IPS DF 6.9 (cell line): ENCODE results near the gene ITGB1.
A peak's percentile ranks its signal among the peaks of the same experiment; 100 is the strongest.

ENCODE experiments used
- DNase-seq: peaks from one replicate; pipeline ENCODE4 v3.0.0-alpha.2; 2013; ENCODE audit warnings: low read depth, low spot score
- H3K27ac ChIP-seq: one replicate; pipeline ENCODE4 v1.5.1; 2013; ENCODE audit warnings: low read length, control low read depth
- H3K27me3 ChIP-seq: 2 replicates; pipeline ENCODE4 v1.6.1; 2013; ENCODE audit warnings: mild to moderate bottlenecking, low read length; ENCODE audit not compliant: control insufficient read depth, insufficient read depth
- H3K36me3 ChIP-seq: 2 replicates; pipeline ENCODE4 v1.6.1; 2013; ENCODE audit warnings: low read length; ENCODE audit not compliant: control insufficient read depth, insufficient read depth
- H3K4me1 ChIP-seq: 2 replicates; pipeline ENCODE4 v1.6.1; 2013; ENCODE audit warnings: low read length; ENCODE audit not compliant: control insufficient read depth, insufficient read depth
- H3K4me3 ChIP-seq: 2 replicates; pipeline ENCODE4 v1.5.1; 2013; ENCODE audit warnings: mild to moderate bottlenecking, low read length
- H3K9me3 ChIP-seq: 2 replicates; pipeline ENCODE4 v1.6.1; 2013; ENCODE audit warnings: low read length, inconsistent platforms; ENCODE audit not compliant: control insufficient read depth, insufficient read depth
- whole genome bisulfite sequencing: extraction: QIAGEN DNeasy Blood & Tissue Kit; methylation state at CpG from one replicate; pipeline ENCODE4 v1.1.7; 2013; ENCODE audit warnings: mixed read lengths, missing lambda C conversion rate; ENCODE audit not compliant: insufficient read length, insufficient coverage; 5-methylcytosine and 5-hydroxymethylcytosine counted together

ITGB1 gene

DNA sequence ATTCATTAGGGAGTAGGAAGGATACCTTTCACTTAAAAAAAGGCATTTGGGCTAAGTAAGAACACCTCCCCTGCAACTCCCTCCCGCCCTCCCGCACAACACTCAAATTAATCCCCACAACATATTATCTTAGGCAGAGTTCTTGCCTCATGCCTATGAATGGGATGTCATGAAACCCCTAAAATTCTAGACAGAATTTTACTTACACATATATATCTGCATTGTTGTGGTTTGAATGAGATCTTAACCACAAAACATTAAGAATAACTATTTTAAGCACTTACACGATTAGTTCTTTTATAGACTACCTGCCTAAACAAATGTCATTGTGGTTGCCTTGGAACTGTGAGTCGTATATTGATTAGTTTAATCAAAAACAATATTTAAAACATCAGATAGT is 4.5 kb upstream of the ITGB1 start:
- Histone ChIP-seq H3K4me1 (peaks cover 3% of the 10 kb centered on the region; the same call in 1 of the 2 replicates), H3K9me3 (no peaks in the 10 kb centered on the region), H3K27ac (no peak overlapping the region), H3K27me3 (no peaks in the 10 kb centered on the region), H3K36me3 (no peaks in the 10 kb centered on the region), H3K4me3 (no peak overlapping the region)
- no CpG with 5 or more reads among the region's 4 CpGs for WGBS
- no peak for DNase-seq

GRCh38 chr10:32961895-32962369 is 3.9 kb upstream of the ITGB1 start:
- Histone ChIP-seq H3K4me3 (no peak overlapping the region), H3K27me3 (no peaks in the 10 kb centered on the region), H3K9me3 (no peaks in the 10 kb centered on the region), H3K36me3 (no peaks in the 10 kb centered on the region), H3K4me1 (peaks cover 3% of the 10 kb centered on the region; the same call in 1 of the 2 replicates), H3K27ac (peak overlapping the region; percentile 10)
- no CpG with 5 or more reads among the region's 2 CpGs for WGBS
- no peak for DNase-seq

DNA sequence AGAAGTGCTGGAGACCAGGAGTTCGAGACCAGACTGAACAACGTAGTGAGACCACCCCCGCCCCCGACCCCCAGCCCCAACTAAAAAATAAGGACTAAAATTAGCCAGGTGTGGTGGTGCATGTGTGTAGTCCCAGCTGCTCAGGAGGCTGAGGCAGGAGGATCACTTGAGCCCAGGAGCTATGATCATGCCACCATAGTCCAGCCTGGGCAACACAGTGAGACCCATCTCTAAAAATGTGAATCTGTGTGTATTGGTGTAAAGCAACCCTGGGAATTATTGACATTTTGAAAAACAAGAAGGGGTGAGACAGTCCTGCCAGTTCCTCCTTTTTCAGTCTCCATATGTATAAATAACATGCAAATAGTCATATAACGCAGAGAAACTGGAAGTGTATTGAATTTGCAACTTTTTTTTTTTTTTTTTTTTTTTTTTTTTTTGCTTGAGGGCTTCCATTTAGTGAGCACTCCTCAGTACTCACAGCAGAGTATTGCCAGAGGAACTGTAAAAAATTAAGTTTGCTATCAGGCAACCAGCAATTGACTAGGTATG is 3.4 kb upstream of the ITGB1 start:
- H3K27me3 ChIP-seq: no peaks in the 10 kb centered on the region
- no peaks in the 10 kb centered on the region for H3K9me3 ChIP-seq
- H3K27ac ChIP-seq: peak overlapping the region; percentile 10
- H3K4me3 ChIP-seq: no peak overlapping the region
- DNase-seq: no peak
- no peaks in the 10 kb centered on the region for H3K36me3 ChIP-seq
- H3K4me1 ChIP-seq: peaks cover 3% of the 10 kb centered on the region; the same call in 1 of the 2 replicates
- WGBS: no CpG with 5 or more reads among the region's 5 CpGs

DNA sequence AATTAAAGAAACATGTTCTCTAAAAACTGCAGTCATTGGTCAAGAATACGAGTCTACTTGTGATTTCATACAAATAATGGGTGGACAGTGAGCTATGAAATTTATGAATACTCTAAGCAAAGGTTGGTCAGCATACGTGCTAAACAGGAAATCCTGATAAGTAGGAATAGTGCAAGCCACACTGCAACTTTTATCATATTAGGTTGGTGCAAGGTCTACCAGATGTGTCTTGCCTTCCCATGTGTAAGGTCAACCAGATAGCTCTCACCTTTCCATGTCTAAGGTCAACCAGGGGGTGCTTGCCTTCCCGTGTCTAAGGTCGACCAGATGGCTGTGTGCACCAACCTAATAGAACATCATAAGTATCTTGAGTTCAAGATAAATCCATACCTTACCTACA is 2.0 kb upstream of the ITGB1 start:
- no peaks in the 10 kb centered on the region for H3K9me3 ChIP-seq
- WGBS: no CpG with 5 or more reads among the region's 4 CpGs
- no peaks in the 10 kb centered on the region for H3K27me3 ChIP-seq
- no peaks in the 10 kb centered on the region for H3K36me3 ChIP-seq
- no peak overlapping the region for H3K27ac ChIP-seq
- no peak overlapping the region for H3K4me3 ChIP-seq
- no peak for DNase-seq
- H3K4me1 ChIP-seq: peaks cover 3% of the 10 kb centered on the region; the same call in 1 of the 2 replicates

DNA sequence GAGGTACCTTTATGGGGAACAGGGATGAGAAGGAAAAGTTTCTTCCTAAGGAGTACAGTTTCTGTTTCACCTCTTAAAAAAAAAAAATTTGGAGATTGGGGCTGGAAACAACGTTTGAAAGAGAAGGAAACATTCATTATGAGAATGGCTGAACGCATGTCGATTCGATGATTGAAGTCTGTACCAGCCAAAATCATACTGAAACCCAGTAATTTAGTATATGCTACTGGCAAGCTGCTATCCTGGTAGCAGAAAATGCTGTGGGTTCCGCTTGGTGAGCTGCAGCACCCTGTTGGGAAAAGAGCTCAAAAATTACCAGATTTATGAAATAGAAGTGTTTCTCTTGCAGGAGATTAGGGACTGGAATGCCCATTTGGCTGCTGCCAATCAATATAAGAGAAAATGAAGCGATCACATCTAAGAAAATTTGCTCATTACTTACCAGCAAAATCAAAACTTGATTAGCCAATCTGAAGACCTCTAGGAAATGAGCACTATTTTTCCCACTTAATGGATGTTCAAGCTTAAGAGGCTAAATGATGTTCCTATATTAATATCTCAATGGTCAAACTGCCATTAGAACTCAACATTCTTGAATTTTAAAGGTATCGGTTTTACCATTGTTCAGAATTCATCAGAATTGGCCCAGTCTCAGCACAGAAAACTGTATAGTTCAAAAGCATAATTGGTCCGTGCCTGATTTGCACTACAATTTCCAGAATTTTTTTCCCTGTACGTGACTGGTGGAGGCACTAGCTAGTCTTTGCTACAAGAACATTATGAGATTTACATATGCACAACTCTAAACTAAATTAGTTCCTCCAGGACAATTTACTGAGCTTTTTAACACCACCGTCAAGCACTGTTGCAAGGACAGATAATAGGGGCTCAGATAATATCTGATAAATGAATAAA is 1.2 kb upstream of the ITGB1 start:
- DNase-seq: no peak
- H3K27me3 ChIP-seq: no peaks in the 10 kb centered on the region
- H3K4me3 ChIP-seq: peak overlapping the region; percentile 85; the same call in 1 of the 2 replicates
- no peak overlapping the region for H3K27ac ChIP-seq
- H3K36me3 ChIP-seq: no peaks in the 10 kb centered on the region
- peaks cover 4% of the 10 kb centered on the region for H3K4me1 ChIP-seq
- H3K9me3 ChIP-seq: no peaks in the 10 kb centered on the region
- WGBS: no CpG with 5 or more reads among the region's 10 CpGs

DNA sequence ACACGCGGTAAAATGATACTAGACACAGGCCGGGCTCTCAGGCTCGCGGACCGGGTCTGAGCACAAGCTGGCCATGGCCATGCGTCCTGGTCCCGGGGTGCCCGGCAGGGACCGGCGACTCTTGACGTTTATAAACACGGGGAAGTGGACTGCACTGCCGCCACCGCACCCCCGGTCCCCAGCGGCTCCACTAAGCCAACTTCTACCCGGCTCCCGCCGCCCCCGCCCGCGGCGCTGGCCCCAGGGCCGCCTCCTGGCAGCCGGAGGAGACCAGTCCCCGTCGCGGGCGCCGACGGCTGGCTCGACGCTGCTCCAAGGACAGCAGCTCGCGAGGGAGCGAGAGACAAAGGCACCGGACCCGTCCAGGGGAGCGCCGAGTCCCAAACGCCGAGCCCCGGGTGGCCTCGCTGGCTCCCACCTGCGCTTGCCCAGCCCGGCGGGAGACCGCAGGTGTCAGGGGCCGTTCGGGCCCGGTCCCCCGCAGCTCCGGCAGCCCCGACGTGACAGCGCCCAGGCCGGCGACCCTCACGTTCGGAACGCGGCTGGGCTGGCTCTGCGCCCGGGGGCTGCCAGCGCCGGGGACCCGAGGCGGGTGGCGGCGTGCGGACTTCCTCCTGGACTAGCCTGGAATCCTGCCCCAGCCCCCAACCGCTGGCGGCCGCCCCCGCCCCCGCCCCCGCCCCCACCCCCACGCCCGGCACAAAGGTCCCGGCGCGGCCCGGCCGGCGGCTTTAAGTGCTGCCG is 517 bp downstream of the ITGB1 start:
- DNase-seq: no peak
- Histone ChIP-seq H3K27ac (no peak overlapping the region), H3K4me1 (peaks cover 6% of the 10 kb centered on the region), H3K27me3 (no peaks in the 10 kb centered on the region), H3K9me3 (no peaks in the 10 kb centered on the region), H3K36me3 (no peaks in the 10 kb centered on the region), H3K4me3 (peak overlapping the region; percentile 85)
- WGBS: no CpG with 5 or more reads among the region's 87 CpGs

DNA sequence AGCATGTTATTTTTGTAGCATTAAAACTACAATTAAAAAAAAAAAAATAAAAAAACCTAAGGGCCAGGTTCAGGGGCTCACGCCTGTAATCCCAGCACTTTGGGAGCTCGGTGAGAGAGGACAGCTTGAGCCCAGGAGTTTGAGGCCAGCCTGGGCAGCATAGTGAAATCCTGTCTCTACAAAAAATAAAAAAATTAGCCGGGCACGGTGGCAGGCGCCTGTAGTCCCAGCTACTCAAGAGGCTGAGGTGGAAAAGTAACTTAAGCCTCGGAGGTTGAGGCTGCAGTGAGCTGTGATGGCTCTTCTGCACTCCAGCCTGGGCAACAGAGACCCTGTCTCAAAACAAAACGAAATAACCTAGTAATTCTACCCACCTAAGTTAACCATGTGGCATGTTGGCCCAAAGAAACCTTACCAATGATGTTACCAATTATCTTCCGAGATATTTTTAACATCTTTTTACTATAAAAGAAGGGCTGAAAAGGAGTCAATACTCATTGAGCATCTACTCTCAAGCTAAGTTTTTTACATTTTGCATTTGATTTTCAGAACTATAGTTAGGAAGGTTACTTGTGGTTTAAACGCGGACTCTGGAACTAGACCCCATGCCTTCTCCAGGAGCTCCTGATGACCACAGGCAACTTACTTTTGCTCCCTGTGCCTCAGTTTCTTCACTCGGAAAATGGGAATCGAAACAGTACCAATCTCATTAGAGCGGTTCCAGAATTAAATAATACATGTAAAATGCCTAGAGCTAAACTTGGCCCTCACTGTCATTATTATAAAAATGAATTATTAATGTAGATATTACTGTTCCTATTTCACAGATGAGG is 1.4 kb downstream of the ITGB1 start:
- H3K27me3 ChIP-seq: no peaks in the 10 kb centered on the region
- peak overlapping the region; percentile 85; the same call in 1 of the 2 replicates for H3K4me3 ChIP-seq
- peaks cover 7% of the 10 kb centered on the region for H3K4me1 ChIP-seq
- no peak for DNase-seq
- no peaks in the 10 kb centered on the region for H3K36me3 ChIP-seq
- H3K9me3 ChIP-seq: no peaks in the 10 kb centered on the region
- H3K27ac ChIP-seq: no peak overlapping the region
- no CpG with 5 or more reads among the region's 13 CpGs for WGBS

DNA sequence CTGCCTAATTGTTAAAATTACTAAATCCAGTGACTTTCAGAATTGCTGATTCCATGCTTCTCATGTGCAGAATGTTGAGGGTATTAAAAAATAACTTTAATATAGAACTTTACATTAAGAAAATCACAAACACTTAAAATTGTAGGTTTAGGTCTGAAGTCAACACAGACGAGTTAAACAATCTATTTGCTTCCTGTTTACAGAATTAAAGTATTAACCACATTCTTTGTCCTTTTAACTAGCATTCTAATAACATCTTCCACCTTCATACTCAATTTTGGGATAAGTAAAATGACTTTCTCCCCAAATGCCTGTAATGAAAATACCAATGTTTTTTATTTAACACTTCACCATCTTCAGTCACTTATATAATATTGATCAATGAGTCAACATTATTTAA is 2.2 kb downstream of the ITGB1 start:
- Histone ChIP-seq H3K4me3 (no peak overlapping the region), H3K27ac (no peak overlapping the region), H3K27me3 (no peaks in the 10 kb centered on the region), H3K4me1 (peaks cover 7% of the 10 kb centered on the region), H3K9me3 (no peaks in the 10 kb centered on the region), H3K36me3 (no peaks in the 10 kb centered on the region)
- no peak for DNase-seq
- no CpG with 5 or more reads among the region's 1 CpG for WGBS

- DNase-seq: no peak
- Histone ChIP-seq H3K36me3 (no peaks in the 10 kb centered on the region), H3K9me3 (no peaks in the 10 kb centered on the region), H3K4me3 (no peak overlapping the region), H3K4me1 (peaks cover 7% of the 10 kb centered on the region), H3K27ac (no peak overlapping the region), H3K27me3 (no peaks in the 10 kb centered on the region)
- no CpG with 5 or more reads among the region's 4 CpGs for WGBS
These were observed 2.7 kb downstream of the ITGB1 start for GRCh38 chr10:32955299-32955772.
